Astrocyte (in vitro differentiated cells and primary cell): ENCODE measurements around the gene SZRD1. TPM values are rescaled to one million over a fixed set of nuclear protein-coding genes. Genes with fewer than 3 reads are reported as not detected.
A peak's percentile ranks its signal among the peaks of the same experiment; 100 is the strongest.

ENCODE experiments used
- DNase-seq: peaks from one replicate; pipeline ENCODE4 v3.0.0-alpha.2; 2010; ENCODE audit warnings: low read depth
- FAIRE-seq: peaks from 2 replicates; lab custom pipeline; 2011; peaks lifted over from hg19 to GRCh38; lab: Jason Lieb, UNC
- H2AFZ ChIP-seq: 2 replicates; pipeline ENCODE4 v1.6.0; 2012; ENCODE audit warnings: low read depth, low read length, inconsistent platforms
- H3K27ac ChIP-seq: 2 replicates; pipeline ENCODE4 v1.5.1; 2011; ENCODE audit warnings: low read depth, low read length, inconsistent platforms
- H3K27me3 ChIP-seq: 2 replicates; pipeline ENCODE4 v1.6.0; 2011; ENCODE audit warnings: low read length, inconsistent platforms; ENCODE audit not compliant: insufficient read depth
- H3K36me3 ChIP-seq: 2 replicates; pipeline ENCODE4 v1.5.1; 2011; ENCODE audit warnings: low read length, inconsistent platforms; ENCODE audit not compliant: insufficient read depth
- H3K4me1 ChIP-seq: 2 replicates; pipeline ENCODE4 v1.5.1; 2011; ENCODE audit warnings: low read length, inconsistent platforms; ENCODE audit not compliant: insufficient read depth
- H3K4me2 ChIP-seq: 2 replicates; pipeline ENCODE4 v1.6.0; 2012; ENCODE audit warnings: low read length, inconsistent platforms
- H3K4me3 ChIP-seq: 2 replicates; pipeline ENCODE4 v1.5.1; 2011; ENCODE audit warnings: low read depth, mild to moderate bottlenecking, low read length, inconsistent platforms; ENCODE audit not compliant: insufficient read depth
- H3K79me2 ChIP-seq: 2 replicates; pipeline ENCODE4 v1.6.0; 2012; ENCODE audit warnings: mild to moderate bottlenecking, low read length, inconsistent platforms; ENCODE audit not compliant: insufficient read depth
- H3K9ac ChIP-seq: 2 replicates; pipeline ENCODE4 v1.6.0; 2012; ENCODE audit warnings: mild to moderate bottlenecking, low read length, inconsistent platforms
- H3K9me3 ChIP-seq: 2 replicates; pipeline ENCODE4 v1.5.1; 2012; ENCODE audit warnings: low read depth, mild to moderate bottlenecking, low read length, inconsistent platforms; ENCODE audit not compliant: insufficient read depth
- H4K20me1 ChIP-seq: 2 replicates; pipeline ENCODE4 v1.6.0; 2012; ENCODE audit warnings: low read length, inconsistent platforms; ENCODE audit not compliant: insufficient read depth
- H3K27ac Mint-ChIP-seq: one replicate; pipeline ENCODE4 v1.8.0; 2021; ENCODE audit warnings: mild to moderate bottlenecking, mixed read lengths; ENCODE audit not compliant: unreplicated experiment
- H3K27me3 Mint-ChIP-seq: one replicate; pipeline ENCODE4 v1.8.0; 2021; ENCODE audit warnings: low read depth, mixed read lengths; ENCODE audit not compliant: unreplicated experiment
- H3K36me3 Mint-ChIP-seq: one replicate; pipeline ENCODE4 v1.8.0; 2021; ENCODE audit warnings: low read depth, mixed read lengths; ENCODE audit not compliant: unreplicated experiment
- H3K4me1 Mint-ChIP-seq: one replicate; pipeline ENCODE4 v1.8.0; 2021; ENCODE audit warnings: low read depth, mixed read lengths; ENCODE audit not compliant: unreplicated experiment
- H3K4me3 Mint-ChIP-seq: one replicate; pipeline ENCODE4 v1.8.0; 2021; ENCODE audit warnings: mild to moderate bottlenecking, moderate library complexity, mixed read lengths; ENCODE audit not compliant: unreplicated experiment
- H3K9me3 Mint-ChIP-seq: one replicate; pipeline ENCODE4 v1.8.0; 2021; ENCODE audit warnings: mild to moderate bottlenecking, mixed read lengths; ENCODE audit not compliant: unreplicated experiment
- CTCF ChIP-seq: IDR thresholded peaks from 2 replicates; pipeline ENCODE4 v1.5.1; 2011; ENCODE audit warnings: low read depth, mild to moderate bottlenecking, inconsistent platforms, low read length, moderate library complexity; ENCODE audit not compliant: insufficient read depth
- EZH2 ChIP-seq: IDR thresholded peaks from 2 replicates; pipeline ENCODE4 v1.6.1; 2012; ENCODE audit warnings: mild to moderate bottlenecking, low read length, inconsistent platforms; ENCODE audit not compliant: insufficient read depth
- total RNA-seq: library from RNA; stranded (reverse); gene quantifications from 2 replicates; pipeline ENCODE4 v1.2.1, GENCODE V29; 2021

Gene SZRD1
- total RNA-seq, 1 donor from 2014 or later = 165 TPM

- Histone ChIP-seq H3K9ac (peak overlapping the region; percentile 96), H3K27ac (peak overlapping the region; percentile 83), H2AFZ (peak overlapping the region; percentile 100), H3K4me3 (peak overlapping the region; percentile 96), H3K27me3 (no peaks in the 10 kb centered on the region), H3K4me1 (no peaks in the 10 kb centered on the region), H3K36me3 (peaks cover 18% of the 10 kb centered on the region), H3K9me3 (no peaks in the 10 kb centered on the region), H3K79me2 (peaks cover 50% of the 10 kb centered on the region), H3K4me2 (peak overlapping the region; percentile 88), H4K20me1 (peaks cover 32% of the 10 kb centered on the region)
- peaks cover 2% of the 10 kb centered on the region for H3K27me3 Mint-ChIP-seq
- no peaks in the 10 kb centered on the region for H3K9me3 Mint-ChIP-seq
- peaks cover 10% of the 10 kb centered on the region for H3K36me3 Mint-ChIP-seq
- peaks cover 4% of the 10 kb centered on the region for H3K4me1 Mint-ChIP-seq
- peak overlapping the region; percentile 89 for H3K27ac Mint-ChIP-seq
- FAIRE-seq (no peak), DNase-seq (peak; percentile 10)
- TF ChIP-seq EZH2 (no peak), CTCF (no peak)
- H3K4me3 Mint-ChIP-seq = peak overlapping the region; percentile 97
These were observed 74.2 kb downstream of the SZRD1 start for GRCh38 chr1:16441282-16441665.

- DNase-seq (no peak), FAIRE-seq (no peak)
- Histone ChIP-seq H3K27me3 (no peaks in the 10 kb centered on the region), H3K27ac (no peak overlapping the region), H3K4me2 (peak overlapping the region; percentile 88), H3K79me2 (peaks cover 56% of the 10 kb centered on the region), H3K9me3 (no peaks in the 10 kb centered on the region), H3K4me3 (no peak overlapping the region), H4K20me1 (peaks cover 38% of the 10 kb centered on the region), H3K36me3 (peaks cover 22% of the 10 kb centered on the region), H3K9ac (no peak overlapping the region), H2AFZ (no peak overlapping the region), H3K4me1 (no peaks in the 10 kb centered on the region)
- Mint-ChIP-seq H3K4me1 (peaks cover 4% of the 10 kb centered on the region), H3K9me3 (no peaks in the 10 kb centered on the region), H3K27me3 (no peaks in the 10 kb centered on the region), H3K4me3 (peak overlapping the region; percentile 97), H3K36me3 (peaks cover 10% of the 10 kb centered on the region), H3K27ac (no peak overlapping the region)
- no peak for TF ChIP-seq EZH2
- no peak for TF ChIP-seq CTCF
These were observed 75.2 kb downstream of the SZRD1 start for GRCh38 chr1:16442265-16442664.

- no peak for TF ChIP-seq EZH2
- no peak for TF ChIP-seq CTCF
- Mint-ChIP-seq H3K27ac (peak overlapping the region; percentile 78), H3K4me1 (peaks cover 4% of the 10 kb centered on the region), H3K9me3 (no peaks in the 10 kb centered on the region), H3K36me3 (peaks cover 10% of the 10 kb centered on the region), H3K27me3 (no peaks in the 10 kb centered on the region), H3K4me3 (peak overlapping the region; percentile 77)
- Histone ChIP-seq H3K4me3 (no peak overlapping the region), H3K9me3 (no peaks in the 10 kb centered on the region), H3K4me2 (no peak overlapping the region), H3K4me1 (no peaks in the 10 kb centered on the region), H2AFZ (no peak overlapping the region), H3K27ac (no peak overlapping the region), H3K79me2 (peaks cover 61% of the 10 kb centered on the region), H3K9ac (no peak overlapping the region), H3K36me3 (peaks cover 24% of the 10 kb centered on the region), H3K27me3 (no peaks in the 10 kb centered on the region), H4K20me1 (peaks cover 44% of the 10 kb centered on the region)
- no peak for FAIRE-seq
- DNase-seq = no peak
These were observed 75.9 kb downstream of the SZRD1 start for GRCh38 chr1:16442941-16443340.
